Ascending aorta (tissue), 2 donors: ENCODE measurements around the gene FGD1. TPM values are rescaled to one million over a fixed set of nuclear protein-coding genes. Genes with fewer than 3 reads are reported as not detected.

Experiments used
- DNase-seq, 2 donors: peaks; one replicate each; pipeline ENCODE4 v3.0.0-alpha.2; 2019; ENCODE audit warnings: low spot score in 2 of 2
- H3K27ac ChIP-seq, 2 donors: fragments of 200-600 bp; sonication (generic); one replicate each; pipeline ENCODE4 v1.5.1; 2016 to 2017; ENCODE audit warnings: mild to moderate bottlenecking in 1 of 2
- H3K27me3 ChIP-seq: fragments of 200-600 bp; sonication (generic); one replicate; pipeline ENCODE4 v1.5.1; 2017
- H3K36me3 ChIP-seq, 2 donors: fragments of 200-600 bp; sonication (generic); one replicate each; pipeline ENCODE4 v1.5.1; 2016
- H3K4me1 ChIP-seq, 2 donors: fragments of 200-600 bp; sonication (generic); one replicate each; pipeline ENCODE4 v1.5.1; 2016 to 2017; ENCODE audit warnings: mild to moderate bottlenecking in 1 of 2
- H3K4me3 ChIP-seq, 2 donors: fragments of 200-600 bp; sonication (generic); one replicate each; pipeline ENCODE4 v1.5.1; 2016 to 2017; ENCODE audit warnings: mild to moderate bottlenecking in 1 of 2
- H3K9me3 ChIP-seq, 2 donors: fragments of 200-600 bp; sonication (generic); one replicate each; pipeline ENCODE4 v1.5.1; 2016
- CTCF ChIP-seq, 3 experiments: fragments of 200-600 bp in 2 of 3; fragments of 450-650 bp in 1 of 3; sonication (generic) in 2 of 3; IDR thresholded peaks; one replicate each; pipeline ENCODE4 v1.5.1; 2016 to 2019; ENCODE audit warnings: antibody characterized with exemption in 3 of 3, mild to moderate bottlenecking in 1 of 3, moderate library complexity in 1 of 3
- intact Hi-C: fragments of 100-400 bp; cut with DNase I; formaldehyde crosslinking; loops from one replicate; pipeline ENCODE4 v1.15.1; 2023
- total RNA-seq: library from RNA; depleted of rRNA; stranded (reverse); fragments of >200 nt; gene quantifications from one replicate; pipeline ENCODE4 v1.1.0, GENCODE V29; 2016

FGD1 gene
- total RNA-seq, 1 donor from 2014 or later, result 16.5 TPM

- no peaks in the 10 kb centered on the region for H3K9me3 ChIP-seq
- H3K36me3 ChIP-seq, result peaks cover 0 to 18% of the 10 kb centered on the region in 2 donors
- TF ChIP-seq CTCF (IDR thresholded peaks at IDR 0.05), result no peak
- intact Hi-C loops, result no loop called here
- H3K27me3 ChIP-seq, result no peaks in the 10 kb centered on the region
- DNase-seq, result no peak
- no peaks in the 10 kb centered on the region for H3K4me1 ChIP-seq
- no peak overlapping the region for H3K27ac ChIP-seq
- H3K4me3 ChIP-seq, result no peak overlapping the region
Measured at GRCh38 chrX:54452920-54453319, 43.1 kb downstream of the FGD1 start.

GRCh38 chrX:54449929-54450328 lies 46.1 kb downstream of the FGD1 start:
- H3K4me3 ChIP-seq, result no peak overlapping the region
- DNase-seq, result no peak
- no peak for TF ChIP-seq CTCF (IDR thresholded peaks at IDR 0.05)
- H3K9me3 ChIP-seq, result no peaks in the 10 kb centered on the region
- H3K4me1 ChIP-seq, result no peaks in the 10 kb centered on the region
- H3K36me3 ChIP-seq, result peaks cover 0 to 15% of the 10 kb centered on the region in 2 donors
- H3K27me3 ChIP-seq, result no peaks in the 10 kb centered on the region
- intact Hi-C loops, result loop anchor here (10.0 kb wide), 1 partner anchor 765 kb away; the partner anchor contains the start of gene HUWE1
- no peak overlapping the region for H3K27ac ChIP-seq

GRCh38 chrX:54447461-54447860 lies 48.6 kb downstream of the FGD1 start:
- Histone ChIP-seq H3K4me3 (no peak overlapping the region), H3K4me1 (no peaks in the 10 kb centered on the region), H3K27ac (no peak overlapping the region), H3K27me3 (no peaks in the 10 kb centered on the region), H3K9me3 (no peaks in the 10 kb centered on the region), H3K36me3 (peaks cover 0 to 15% of the 10 kb centered on the region in 2 donors)
- no peak for DNase-seq
- no peak for TF ChIP-seq CTCF (IDR thresholded peaks at IDR 0.05)
- intact Hi-C loops, result loop anchor here (10.0 kb wide), 1 partner anchor 763 kb away; the partner anchor contains the start of gene HUWE1

- TF ChIP-seq CTCF (IDR thresholded peaks at IDR 0.05), result no peak
- H3K4me1 ChIP-seq, result peaks cover 0 to 5% of the 10 kb centered on the region in 2 donors
- H3K9me3 ChIP-seq, result no peaks in the 10 kb centered on the region
- DNase-seq, result no peak
- no peak overlapping the region for H3K27ac ChIP-seq
- no peak overlapping the region for H3K4me3 ChIP-seq
- intact Hi-C loops, result loop anchor here (10.0 kb wide), 1 partner anchor 761 kb away; the partner anchor contains the start of gene HUWE1
- no peaks in the 10 kb centered on the region for H3K27me3 ChIP-seq
- peaks cover 0 to 15% of the 10 kb centered on the region in 2 donors for H3K36me3 ChIP-seq
Measured at GRCh38 chrX:54446084-54446483, 50.0 kb downstream of the FGD1 start.

- Histone ChIP-seq H3K27me3 (no peaks in the 10 kb centered on the region), H3K27ac (no peak overlapping the region), H3K36me3 (peaks cover 0 to 15% of the 10 kb centered on the region in 2 donors), H3K4me1 (peaks cover 0 to 6% of the 10 kb centered on the region in 2 donors), H3K4me3 (no peak overlapping the region), H3K9me3 (no peaks in the 10 kb centered on the region)
- TF ChIP-seq CTCF (IDR thresholded peaks at IDR 0.05), result no peak
- intact Hi-C loops, result loop anchor here (5.0 to 10.0 kb wide), 2 partner anchors 402 to 760 kb away; partner anchors contain the start of genes HUWE1 and PHF8
- no peak for DNase-seq
Measured at GRCh38 chrX:54444752-54445151, 51.3 kb downstream of the FGD1 start.
